Right atrium auricular region (tissue), 2 donors: ENCODE results near the gene CHSY3. TPM values are rescaled to one million over a fixed set of nuclear protein-coding genes. Genes with fewer than 3 reads are reported as not detected.

Experiments used
- DNase-seq: peaks from one replicate; pipeline ENCODE4 v3.0.0-alpha.2; 2019; ENCODE audit warnings: low spot score
- H3K27ac ChIP-seq, 2 donors: fragments of 200-600 bp; sonication (generic); 1 replicate in 1 of 2; 2 replicates in 1 of 2; pipeline ENCODE4 v1.5.1; 2016 to 2019
- H3K27me3 ChIP-seq, 2 donors: fragments of 200-600 bp; sonication (generic); one replicate each; pipeline versions ENCODE4 v1.5.1 to v1.6.0; 2017 to 2019
- H3K36me3 ChIP-seq: fragments of 200-600 bp; sonication (generic); one replicate; pipeline ENCODE4 v1.5.1; 2016
- H3K4me1 ChIP-seq, 2 donors: fragments of 200-600 bp; sonication (generic); one replicate each; pipeline versions ENCODE4 v1.5.1 to v1.6.0; 2017 to 2019
- H3K4me3 ChIP-seq, 2 donors: fragments of 200-600 bp; sonication (generic); 1 replicate in 1 of 2; 2 replicates in 1 of 2; pipeline ENCODE4 v1.5.1; 2017 to 2019; ENCODE audit warnings: mild to moderate bottlenecking in 1 of 2, moderate library complexity in 1 of 2
- H3K9me3 ChIP-seq, 2 donors: fragments of 200-600 bp; sonication (generic); one replicate each; pipeline ENCODE4 v1.5.1; 2019
- CTCF ChIP-seq, 2 donors: fragments of 200-600 bp; sonication (generic); IDR thresholded peaks; one replicate each; pipeline ENCODE4 v1.5.1; 2019; ENCODE audit warnings: antibody characterized with exemption in 2 of 2
- total RNA-seq, 2 donors: library from RNA; depleted of rRNA; stranded (reverse); fragments of >200 nt; gene quantifications; one replicate each; pipeline ENCODE4 v1.1.0, GENCODE V29; 2016

Gene CHSY3
- total RNA-seq, 2 donors from 2014 or later, result 2.5 TPM

- H3K36me3 ChIP-seq, result no peaks in the 10 kb centered on the region
- H3K27me3 ChIP-seq, result no peaks in the 10 kb centered on the region
- no peak for DNase-seq
- H3K27ac ChIP-seq, result no peak overlapping the region
- H3K4me3 ChIP-seq, result no peak overlapping the region
- peaks cover 0 to 5% of the 10 kb centered on the region in 2 donors for H3K4me1 ChIP-seq
- H3K9me3 ChIP-seq, result no peaks in the 10 kb centered on the region
- no peak for TF ChIP-seq CTCF (IDR thresholded peaks at IDR 0.05)
These were observed 164.7 kb downstream of the CHSY3 start for GRCh38 chr5:130068988-130069387.

- TF ChIP-seq CTCF (IDR thresholded peaks at IDR 0.05), result no peak
These were observed 170.6 kb downstream of the CHSY3 start for GRCh38 chr5:130074820-130075219.

GRCh38 chr5:130077007-130077406, 172.7 kb downstream of the CHSY3 start:
- Histone ChIP-seq H3K27ac (no peak overlapping the region), H3K4me1 (no peaks in the 10 kb centered on the region), H3K4me3 (no peak overlapping the region), H3K36me3 (no peaks in the 10 kb centered on the region), H3K9me3 (no peaks in the 10 kb centered on the region), H3K27me3 (no peaks in the 10 kb centered on the region)
- TF ChIP-seq CTCF (IDR thresholded peaks at IDR 0.05), result peak in 1 of 2 donors; percentile 33
- no peak for DNase-seq

More at GRCh38 chr5:130074820-130075219, 170.6 kb downstream of the CHSY3 start:
- DNase-seq, result no peak
- Histone ChIP-seq H3K9me3 (no peaks in the 10 kb centered on the region), H3K27me3 (no peaks in the 10 kb centered on the region), H3K36me3 (no peaks in the 10 kb centered on the region), H3K27ac (no peak overlapping the region), H3K4me3 (no peak overlapping the region), H3K4me1 (no peaks in the 10 kb centered on the region)

- no peak overlapping the region for H3K4me3 ChIP-seq
- no peaks in the 10 kb centered on the region for H3K36me3 ChIP-seq
- H3K9me3 ChIP-seq, result no peaks in the 10 kb centered on the region
- DNase-seq, result no peak
- H3K4me1 ChIP-seq, result no peaks in the 10 kb centered on the region
- no peaks in the 10 kb centered on the region for H3K27me3 ChIP-seq
- no peak overlapping the region for H3K27ac ChIP-seq
- no peak for TF ChIP-seq CTCF (IDR thresholded peaks at IDR 0.05)
These were observed 174.4 kb downstream of the CHSY3 start for GRCh38 chr5:130078661-130079060.

- no peak overlapping the region for H3K4me3 ChIP-seq
- TF ChIP-seq CTCF (IDR thresholded peaks at IDR 0.05), result no peak
These were observed 186.5 kb downstream of the CHSY3 start for GRCh38 chr5:130090569-130091270.

GRCh38 chr5:130092991-130093390, 188.7 kb downstream of the CHSY3 start:
- Histone ChIP-seq H3K4me3 (no peak overlapping the region), H3K27me3 (no peaks in the 10 kb centered on the region), H3K9me3 (no peaks in the 10 kb centered on the region), H3K27ac (no peak overlapping the region), H3K36me3 (no peaks in the 10 kb centered on the region), H3K4me1 (no peaks in the 10 kb centered on the region)
- no peak for DNase-seq
- no peak for TF ChIP-seq CTCF (IDR thresholded peaks at IDR 0.05)

More at GRCh38 chr5:130090569-130091270, 186.5 kb downstream of the CHSY3 start:
- no peak for DNase-seq
- H3K36me3 ChIP-seq, result no peaks in the 10 kb centered on the region
- H3K4me1 ChIP-seq, result no peaks in the 10 kb centered on the region
- no peaks in the 10 kb centered on the region for H3K9me3 ChIP-seq
- H3K27ac ChIP-seq, result no peak overlapping the region
- no peaks in the 10 kb centered on the region for H3K27me3 ChIP-seq
